HepG2 (cell line): ENCODE data around the gene PMEPA1. TPM values are rescaled to one million over a fixed set of nuclear protein-coding genes. Genes with fewer than 3 reads are reported as not detected.

ENCODE experiments used
- ATAC-seq: fragments of 200-7000 bp; cut with Tn5 transposase; 3 replicates; pipeline ENCODE4 v1.9.1; 2020; ENCODE audit warnings: mild to moderate bottlenecking, moderate library complexity
- BruUV-seq: library from RNA; stranded (reverse); fragments of 400-500 nt; replicated peaks from 2 replicates; lab custom pipeline; 2021; lab: Mats Ljungman, UMichigan
- CTCF ChIA-PET: fragments of 300-600 bp; formaldehyde crosslinking; extraction: SDS; loops from one replicate; lab custom pipeline; 2021; ENCODE audit warnings: low total read pairs, inconsistent platforms, low intra/inter-chr PET ratio; lab: Yijun Ruan, JAX
- POLR2A ChIA-PET: fragments of 350-600 bp; sonication (Branson Sonifier 250); formaldehyde crosslinking; loops from one replicate; lab custom pipeline; 2020; ENCODE audit warnings: antibody characterized with exemption, inconsistent platforms; lab: Yijun Ruan, JAX
- DNase-seq: peaks from one replicate; pipeline ENCODE4 v3.0.0-alpha.2; 2015; ENCODE audit warnings: low spot score
- FAIRE-seq: peaks from 3 replicates; lab custom pipeline; 2011; peaks lifted over from hg19 to GRCh38; lab: Jason Lieb, UNC
- H2AFZ ChIP-seq: one replicate; pipeline ENCODE4 v1.6.1; 2011; ENCODE audit warnings: low read length, inconsistent platforms
- H3K27ac ChIP-seq: fragments of 300-600 bp; 3 replicates; pipeline ENCODE4 v1.8.0; 2011; ENCODE audit warnings: mixed run types, mild to moderate bottlenecking, mixed read lengths, low read length, inconsistent platforms; ENCODE audit not compliant: insufficient read depth; ENCODE audit errors: extremely low read length
- H3K27me3 ChIP-seq, 2 experiments: fragments of 200-600 bp in 1 of 2; 2 replicates in 1 of 2; 3 replicates in 1 of 2; pipeline versions ENCODE4 v1.6.0 to v1.8.0; 2011; ENCODE audit warnings: low read length in 2 of 2, mild to moderate bottlenecking in 2 of 2, moderate library complexity in 2 of 2, inconsistent platforms in 1 of 2; ENCODE audit not compliant: insufficient read depth in 2 of 2, control insufficient read depth in 1 of 2
- H3K36me3 ChIP-seq, 2 experiments: fragments of 200-600 bp in 1 of 2; replicated peaks in 1 of 2; 2 replicates in 1 of 2; 3 replicates in 1 of 2; pipeline versions ENCODE4 v1.5.1 to v1.8.0; 2011; ENCODE audit warnings: low read length in 2 of 2, inconsistent platforms in 1 of 2; ENCODE audit not compliant: insufficient read depth in 2 of 2, control insufficient read depth in 1 of 2
- H3K4me1 ChIP-seq: 2 replicates; pipeline ENCODE4 v1.5.1; 2012; ENCODE audit warnings: low read length, inconsistent platforms; ENCODE audit not compliant: insufficient read depth
- H3K4me2 ChIP-seq: 2 replicates; pipeline ENCODE4 v1.6.0; 2011; ENCODE audit warnings: low read depth, low read length, inconsistent platforms
- H3K4me3 ChIP-seq, 3 experiments: fragments of 200-600 bp in 1 of 3; sonication (generic), shearing (Covaris generic) in 1 of 3; replicated peaks in 1 of 3; 2 replicates each; pipeline ENCODE4 v1.5.1; 2011 to 2016; ENCODE audit warnings: low read length in 3 of 3, inconsistent platforms in 2 of 3, low read depth in 2 of 3, mild to moderate bottlenecking in 2 of 3, control low read depth in 1 of 3, mixed read lengths in 1 of 3; ENCODE audit not compliant: insufficient read depth in 1 of 3
- H3K79me2 ChIP-seq: one replicate; pipeline ENCODE4 v1.6.1; 2011; ENCODE audit warnings: low read length, inconsistent platforms; ENCODE audit not compliant: insufficient read depth
- H3K9ac ChIP-seq: 2 replicates; pipeline ENCODE4 v1.6.0; 2011; ENCODE audit warnings: mild to moderate bottlenecking, low read depth, low read length, inconsistent platforms; ENCODE audit not compliant: insufficient read depth
- H3K9me3 ChIP-seq: 2 replicates; pipeline ENCODE4 v1.5.1; 2012; ENCODE audit warnings: mild to moderate bottlenecking, low read length
- H4K20me1 ChIP-seq: 2 replicates; pipeline ENCODE4 v1.6.0; 2011; ENCODE audit warnings: inconsistent platforms, mild to moderate bottlenecking, low read length, moderate library complexity; ENCODE audit not compliant: insufficient read depth
- ESRRA ChIP-seq: sonication (generic); formaldehyde crosslinking; IDR thresholded peaks from 2 replicates; pipeline ENCODE4 v1.5.1; 2020; ENCODE audit warnings: mild to moderate bottlenecking, low read depth, missing genetic modification reagents
- GZF1 ChIP-seq: sonication (generic); formaldehyde crosslinking; IDR thresholded peaks from 2 replicates; pipeline ENCODE4 v1.5.1; 2020; ENCODE audit warnings: mild to moderate bottlenecking, missing genetic modification reagents
- MATR3 ChIP-seq: sonication (generic); formaldehyde crosslinking; IDR thresholded peaks from 2 replicates; pipeline ENCODE4 v1.4.0; 2020; ENCODE audit warnings: missing genetic modification reagents
- NR0B2 ChIP-seq: sonication (generic); formaldehyde crosslinking; IDR thresholded peaks from 2 replicates; pipeline ENCODE4 v1.4.0; 2020; ENCODE audit warnings: mild to moderate bottlenecking, missing genetic modification reagents
- SRSF1 ChIP-seq: fragments of 200-400 bp; formaldehyde crosslinking; optimal IDR thresholded peaks from 2 replicates; pipeline ENCODE3; 2017; ENCODE audit warnings: mild to moderate bottlenecking, low read depth, low read length, moderate library complexity
- ZBTB46 ChIP-seq: sonication (generic); formaldehyde crosslinking; IDR thresholded peaks from 2 replicates; pipeline ENCODE4 v1.4.0; 2020; ENCODE audit warnings: mild to moderate bottlenecking, missing genetic modification reagents, borderline replicate concordance
- ZNF546 ChIP-seq: sonication (generic); formaldehyde crosslinking; conservative IDR thresholded peaks from 2 replicates; pipeline ENCODE4 v1.8.1; 2023; ENCODE audit warnings: mild to moderate bottlenecking, missing genetic modification reagents
- ZNF605 ChIP-seq: sonication (generic); formaldehyde crosslinking; IDR thresholded peaks from 2 replicates; pipeline ENCODE4 v1.8.0; 2022; ENCODE audit warnings: mild to moderate bottlenecking, missing genetic modification reagents
- ZNF792 ChIP-seq: IDR thresholded peaks from 2 replicates; pipeline ENCODE4 v1.6.1; 2016
- WGBS: methylation state at CpG from one replicate; pipeline ENCODE4 v1.1.6; 2017; ENCODE audit warnings: low lambda C conversion rate; 5-methylcytosine and 5-hydroxymethylcytosine counted together
- in situ Hi-C: cut with HindIII; loops from 2 replicates; pipeline ENCODE4 v1.10.0; 2017; ENCODE audit warnings: low pct_unique_long_range_greater_than_20kb; ENCODE audit not compliant: extremely low pct_ligation_motif_present
- intact Hi-C: fragments of 100-400 bp; cut with micrococcal nuclease; formaldehyde crosslinking; loops from one replicate; pipeline ENCODE4 v1.10.0; 2022; ENCODE audit not compliant: unreplicated experiment
- polyA plus RNA-seq, 8 experiments: library from polyadenylated mRNA; depleted of rRNA in 3 of 8; stranded (reverse) in 7 of 8; unstranded in 1 of 8; fragments of >200 nt; fragmentation: Illumina TruSeq in 4 of 8; extraction: Trizol in 4 of 8; gene quantifications; 2 replicates each; pipeline versions ENCODE4 v1.2.1 to v1.2.3, GENCODE V29; 2011 to 2016; ENCODE audit warnings: low read depth in 4 of 8, missing spikeins in 1 of 8, mixed read lengths in 1 of 8; ENCODE audit not compliant: insufficient read depth in 1 of 8
- total RNA-seq, 5 experiments: library from RNA; depleted of rRNA; stranded (reverse); fragments of >200 nt; fragmentation: Illumina TruSeq; extraction: Trizol; gene quantifications; 2 replicates each; pipeline ENCODE4 v1.2.3, GENCODE V29; 2016; ENCODE audit warnings: low read depth in 1 of 5
- TF ChIP-seq, protein P1 (sequence below): sonication (generic); formaldehyde crosslinking; IDR thresholded peaks from 2 replicates; pipeline ENCODE4 v1.4.0; 2020; ENCODE audit warnings: missing genetic modification reagents
- TF ChIP-seq, protein P2 (sequence below): sonication (generic); formaldehyde crosslinking; IDR thresholded peaks from 2 replicates; pipeline ENCODE4 v1.4.0; 2020; ENCODE audit warnings: missing genetic modification reagents, mild to moderate bottlenecking, borderline replicate concordance
- TF ChIP-seq, protein P3 (sequence below): IDR thresholded peaks from 2 replicates; pipeline ENCODE4 v1.6.1; 2016; ENCODE audit warnings: low read depth, borderline replicate concordance

PMEPA1 gene
- total and polyA plus RNA-seq, 2 of the 13 experiments (the other 11 are each of a cell fraction or from before 2014, with no cell fraction given): not detected

DNA sequence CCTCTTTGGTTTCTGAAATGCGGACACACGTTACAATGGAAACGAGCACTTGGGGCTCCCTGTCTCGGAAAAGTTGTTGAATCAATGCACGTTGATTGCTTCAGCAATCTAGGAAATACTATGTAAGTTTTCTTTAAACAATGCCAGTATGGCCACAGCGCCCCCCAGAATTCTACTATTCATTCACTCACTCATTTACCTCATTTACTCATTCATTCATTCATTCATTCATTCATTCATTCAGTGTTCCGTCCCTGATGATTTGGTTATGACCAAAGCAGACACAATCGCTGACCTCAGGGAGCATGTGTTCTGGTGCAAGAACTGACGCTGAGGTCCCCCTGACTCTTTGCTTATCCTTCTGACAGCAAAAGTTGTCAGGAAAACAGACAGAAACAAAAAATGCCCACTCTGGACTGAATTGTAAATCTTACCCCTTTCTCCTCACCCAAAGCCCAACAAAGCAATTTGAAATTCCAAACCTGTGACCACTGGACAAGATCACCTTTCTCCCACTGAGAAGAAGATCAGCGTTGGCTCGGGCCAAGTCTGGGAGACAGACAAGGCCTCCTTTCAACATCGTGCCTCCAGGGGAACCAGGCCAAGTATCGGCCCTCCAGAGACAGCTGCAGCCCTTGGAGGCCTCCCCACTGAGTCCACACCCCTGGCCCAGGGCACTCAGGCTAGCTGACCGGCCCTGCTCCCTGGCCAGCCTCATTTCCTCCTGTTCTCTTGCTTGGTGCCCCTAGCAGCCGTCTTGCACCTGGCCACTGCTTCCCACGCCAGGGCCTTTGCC is 15.0 kb upstream of the PMEPA1 start:
- peaks cover 7 to 81% of the 10 kb centered on the region in 2 experiments; a peak in 4 of 5 replicates for H3K27me3 ChIP-seq

More for the DNA sequence above, 15.0 kb upstream of the PMEPA1 start:
- Histone ChIP-seq H3K4me3 (no peak overlapping the region), H3K9me3 (no peaks in the 10 kb centered on the region), H3K4me1 (no peaks in the 10 kb centered on the region), H3K36me3 (no peaks in the 10 kb centered on the region), H3K27ac (no peak overlapping the region), H3K9ac (no peak overlapping the region), H3K79me2 (no peaks in the 10 kb centered on the region), H3K4me2 (no peak overlapping the region), H2AFZ (no peak overlapping the region), H4K20me1 (no peaks in the 10 kb centered on the region)
- no peak for TF ChIP-seq ZBTB46 (CRISPR knock-in tag)
- TF ChIP-seq, protein P1, sequence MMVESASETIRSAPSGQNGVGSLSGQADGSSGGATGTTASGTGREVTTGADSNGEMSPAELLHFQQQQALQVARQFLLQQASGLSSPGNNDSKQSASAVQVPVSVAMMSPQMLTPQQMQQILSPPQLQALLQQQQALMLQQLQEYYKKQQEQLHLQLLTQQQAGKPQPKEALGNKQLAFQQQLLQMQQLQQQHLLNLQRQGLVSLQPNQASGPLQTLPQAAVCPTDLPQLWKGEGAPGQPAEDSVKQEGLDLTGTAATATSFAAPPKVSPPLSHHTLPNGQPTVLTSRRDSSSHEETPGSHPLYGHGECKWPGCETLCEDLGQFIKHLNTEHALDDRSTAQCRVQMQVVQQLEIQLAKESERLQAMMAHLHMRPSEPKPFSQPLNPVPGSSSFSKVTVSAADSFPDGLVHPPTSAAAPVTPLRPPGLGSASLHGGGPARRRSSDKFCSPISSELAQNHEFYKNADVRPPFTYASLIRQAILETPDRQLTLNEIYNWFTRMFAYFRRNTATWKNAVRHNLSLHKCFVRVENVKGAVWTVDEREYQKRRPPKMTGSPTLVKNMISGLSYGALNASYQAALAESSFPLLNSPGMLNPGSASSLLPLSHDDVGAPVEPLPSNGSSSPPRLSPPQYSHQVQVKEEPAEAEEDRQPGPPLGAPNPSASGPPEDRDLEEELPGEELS (CRISPR knock-in tag): no peak
- TF ChIP-seq ZNF546 (CRISPR knock-in tag): no peak
- TF ChIP-seq ZNF605: no peak
- no peak for TF ChIP-seq GZF1
- TF ChIP-seq MATR3 (CRISPR knock-in tag): no peak
- no peak for TF ChIP-seq SRSF1
- TF ChIP-seq, protein P2, sequence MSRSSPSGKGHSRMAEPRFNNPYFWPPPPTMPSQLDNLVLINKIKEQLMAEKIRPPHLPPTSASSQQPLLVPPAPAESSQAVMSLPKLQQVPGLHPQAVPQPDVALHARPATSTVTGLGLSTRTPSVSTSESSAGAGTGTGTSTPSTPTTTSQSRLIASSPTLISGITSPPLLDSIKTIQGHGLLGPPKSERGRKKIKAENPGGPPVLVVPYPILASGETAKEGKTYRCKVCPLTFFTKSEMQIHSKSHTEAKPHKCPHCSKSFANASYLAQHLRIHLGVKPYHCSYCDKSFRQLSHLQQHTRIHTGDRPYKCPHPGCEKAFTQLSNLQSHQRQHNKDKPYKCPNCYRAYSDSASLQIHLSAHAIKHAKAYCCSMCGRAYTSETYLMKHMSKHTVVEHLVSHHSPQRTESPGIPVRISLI: no peak
- TF ChIP-seq, protein P3, sequence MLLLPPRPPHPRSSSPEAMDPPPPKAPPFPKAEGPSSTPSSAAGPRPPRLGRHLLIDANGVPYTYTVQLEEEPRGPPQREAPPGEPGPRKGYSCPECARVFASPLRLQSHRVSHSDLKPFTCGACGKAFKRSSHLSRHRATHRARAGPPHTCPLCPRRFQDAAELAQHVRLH (CRISPR knock-in tag): no peak
- TF ChIP-seq ZNF792 (CRISPR knock-in tag): no peak
- TF ChIP-seq ESRRA (CRISPR knock-in tag): no peak
- no peak for TF ChIP-seq NR0B2 (CRISPR knock-in tag)
- ChIA-PET CTCF (no interaction called here), POLR2A (no interaction called here)
- in situ Hi-C loops (no loop called here), intact Hi-C loops (no loop called here)
- 19% methylated on average over 16 of the region's 16 CpGs for WGBS
- FAIRE-seq: no peak
- DNase-seq: no peak
- no TSS peak for BruUV-seq
- no peak for ATAC-seq
